ENCODE results near the gene OPHN1. TPM values are rescaled to one million over a fixed set of nuclear protein-coding genes. Genes with fewer than 3 reads are reported as not detected.

OPHN1 gene
- total and polyA plus RNA-seq, 8 donors: 0.61 to 3.5 (median 2.2) TPM

DNA sequence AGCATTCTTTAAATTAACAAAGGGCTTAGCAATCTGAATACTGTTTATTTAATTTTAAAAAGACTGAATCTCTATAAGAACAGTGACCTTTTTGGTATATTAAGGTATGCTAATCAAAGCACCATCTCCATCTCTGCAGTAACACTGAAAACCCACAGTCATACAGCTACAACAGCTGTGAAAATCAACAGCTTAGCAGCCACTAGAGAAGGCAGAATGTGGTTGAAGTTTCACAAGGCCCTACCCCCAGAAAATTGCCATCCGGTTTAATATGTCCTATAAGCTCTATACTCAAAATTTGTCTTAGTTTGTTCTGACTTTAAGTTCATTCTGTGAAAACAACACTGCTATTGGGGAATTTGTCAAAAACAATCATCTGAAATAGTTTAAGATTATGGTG lies 128.7 kb downstream of the OPHN1 start:
- H3K4me3 ChIP-seq: no peak overlapping the region
- no peaks in the 10 kb centered on the region for H3K4me1 ChIP-seq
- FAIRE-seq (no peak), ATAC-seq (no peak), DNase-seq (no peak)
- intact Hi-C loops (cut with DNase I): no loop called here
- H3K27me3 ChIP-seq: no peaks in the 10 kb centered on the region
- no peaks in the 10 kb centered on the region for H3K9me3 ChIP-seq
- 85 to 100% methylated on average over 1 of the region's 1 CpG for WGBS, 2 donors
- no peak overlapping the region for H3K27ac ChIP-seq
- H3K36me3 ChIP-seq: no peaks in the 10 kb centered on the region
- TF ChIP-seq, protein P1, sequence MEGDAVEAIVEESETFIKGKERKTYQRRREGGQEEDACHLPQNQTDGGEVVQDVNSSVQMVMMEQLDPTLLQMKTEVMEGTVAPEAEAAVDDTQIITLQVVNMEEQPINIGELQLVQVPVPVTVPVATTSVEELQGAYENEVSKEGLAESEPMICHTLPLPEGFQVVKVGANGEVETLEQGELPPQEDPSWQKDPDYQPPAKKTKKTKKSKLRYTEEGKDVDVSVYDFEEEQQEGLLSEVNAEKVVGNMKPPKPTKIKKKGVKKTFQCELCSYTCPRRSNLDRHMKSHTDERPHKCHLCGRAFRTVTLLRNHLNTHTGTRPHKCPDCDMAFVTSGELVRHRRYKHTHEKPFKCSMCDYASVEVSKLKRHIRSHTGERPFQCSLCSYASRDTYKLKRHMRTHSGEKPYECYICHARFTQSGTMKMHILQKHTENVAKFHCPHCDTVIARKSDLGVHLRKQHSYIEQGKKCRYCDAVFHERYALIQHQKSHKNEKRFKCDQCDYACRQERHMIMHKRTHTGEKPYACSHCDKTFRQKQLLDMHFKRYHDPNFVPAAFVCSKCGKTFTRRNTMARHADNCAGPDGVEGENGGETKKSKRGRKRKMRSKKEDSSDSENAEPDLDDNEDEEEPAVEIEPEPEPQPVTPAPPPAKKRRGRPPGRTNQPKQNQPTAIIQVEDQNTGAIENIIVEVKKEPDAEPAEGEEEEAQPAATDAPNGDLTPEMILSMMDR (IDR thresholded peaks at IDR 0.05): no peak

DNA sequence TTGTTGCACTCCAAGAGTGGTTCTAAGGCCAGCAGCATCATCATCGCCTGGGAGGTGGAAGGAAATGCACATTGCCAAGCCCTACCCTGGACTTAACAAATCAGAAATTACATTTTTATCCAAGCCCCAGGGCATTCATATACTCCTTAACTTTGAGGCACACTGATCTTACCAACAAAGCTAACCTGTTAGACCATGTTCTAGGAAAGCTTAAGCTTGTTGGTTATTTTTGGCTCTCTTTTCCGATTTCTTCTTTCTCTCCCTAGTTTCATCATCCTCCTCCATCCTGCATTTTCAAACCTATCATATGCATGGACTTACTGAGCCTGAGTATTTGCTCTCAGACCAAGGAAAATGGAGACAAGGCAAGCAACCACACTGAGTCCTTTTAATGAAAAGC lies 133.4 kb downstream of the OPHN1 start:
- no peak for FAIRE-seq
- TF ChIP-seq, protein P1 (IDR thresholded peaks at IDR 0.05): no peak
- no peaks in the 10 kb centered on the region for H3K4me1 ChIP-seq
- H3K27ac ChIP-seq: no peak overlapping the region
- no peak for ATAC-seq
- intact Hi-C loops (cut with DNase I): no loop called here
- H3K36me3 ChIP-seq: no peaks in the 10 kb centered on the region
- no peaks in the 10 kb centered on the region for H3K9me3 ChIP-seq
- H3K27me3 ChIP-seq: no peaks in the 10 kb centered on the region
- no peak for DNase-seq
- WGBS, 2 donors: 63 to 88% methylated on average over 2 of the region's 2 CpGs
- no peak overlapping the region for H3K4me3 ChIP-seq

DNA sequence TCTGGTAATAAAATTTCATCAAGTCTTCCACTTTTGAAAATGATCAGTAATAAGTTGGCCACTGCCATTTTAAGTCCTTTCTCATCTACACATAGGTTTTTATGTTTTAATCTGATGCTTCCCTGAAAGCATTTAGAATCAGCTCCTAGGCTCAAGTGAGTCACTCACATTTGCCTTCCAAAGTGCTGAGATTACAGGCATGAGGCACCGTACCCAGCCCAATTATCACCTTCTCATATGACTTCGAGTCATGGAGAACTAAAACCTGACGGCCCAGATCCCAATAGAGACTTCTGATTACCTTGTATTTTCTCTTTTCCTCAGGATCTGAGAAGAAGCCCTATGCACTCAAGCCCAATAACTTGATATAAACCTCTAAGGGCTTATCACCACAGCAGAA lies 140.8 kb downstream of the OPHN1 start:
- no peak for FAIRE-seq
- Histone ChIP-seq H3K27ac (no peak overlapping the region), H3K4me3 (no peak overlapping the region), H3K4me1 (no peaks in the 10 kb centered on the region), H3K27me3 (no peaks in the 10 kb centered on the region), H3K36me3 (no peaks in the 10 kb centered on the region), H3K9me3 (no peaks in the 10 kb centered on the region)
- no peak for ATAC-seq
- intact Hi-C loops (cut with DNase I): no loop called here
- DNase-seq: no peak
- TF ChIP-seq, protein P1 (IDR thresholded peaks at IDR 0.05): no peak
- 54 to 80% methylated on average over 3 of the region's 3 CpGs for WGBS, 2 donors

DNA sequence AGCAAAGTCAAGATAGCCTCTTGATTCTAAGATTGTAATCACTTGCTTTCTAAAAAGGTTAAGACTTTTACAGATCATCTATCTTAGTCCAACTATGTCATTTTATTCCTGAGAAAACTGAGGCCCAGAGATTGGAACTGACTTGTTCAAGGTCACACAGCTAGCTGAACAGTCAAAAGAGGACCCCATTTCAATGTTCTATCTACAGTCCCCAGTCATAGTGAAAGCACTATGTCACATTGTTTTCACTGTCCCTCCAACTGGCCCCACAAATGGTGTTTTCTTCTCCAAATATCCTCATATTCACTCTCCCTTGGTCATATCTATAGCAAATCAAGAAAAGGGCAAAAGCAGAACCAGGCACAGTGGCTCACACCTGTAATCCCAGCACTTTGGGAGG lies 145.2 kb downstream of the OPHN1 start:
- no peak for FAIRE-seq

DNA sequence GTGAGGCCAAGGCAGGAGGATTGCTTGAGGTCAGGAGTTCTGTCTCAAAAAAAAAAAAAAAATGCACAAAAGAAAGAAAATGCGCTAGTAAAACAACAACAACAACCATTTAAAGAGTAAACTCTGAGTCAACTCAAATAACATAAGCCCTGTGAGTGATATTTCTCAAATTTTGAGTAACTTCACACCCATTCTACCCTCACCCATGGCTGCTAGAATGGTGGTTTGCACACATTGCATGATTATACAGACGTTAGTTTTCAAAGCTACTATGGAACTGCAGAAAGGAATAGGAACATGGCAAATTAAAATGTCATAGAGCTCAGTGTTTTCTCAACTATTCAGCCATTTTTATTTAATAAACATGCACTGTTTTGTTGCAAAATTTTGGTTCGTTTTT lies 145.9 kb downstream of the OPHN1 start:
- Histone ChIP-seq H3K4me1 (no peaks in the 10 kb centered on the region), H3K9me3 (no peaks in the 10 kb centered on the region), H3K36me3 (no peaks in the 10 kb centered on the region), H3K27me3 (peaks cover 0 to 5% (median 0%) of the 10 kb centered on the region in 4 donors), H3K4me3 (no peak overlapping the region), H3K27ac (no peak overlapping the region)
- TF ChIP-seq, protein P1 (IDR thresholded peaks at IDR 0.05): no peak
- DNase-seq (no peak), FAIRE-seq (no peak), ATAC-seq (no peak)
- WGBS, 2 donors: 67 to 75% methylated on average over 3 of the region's 3 CpGs
- intact Hi-C loops (cut with DNase I): no loop called here

More for the DNA sequence above, 145.2 kb downstream of the OPHN1 start:
- Histone ChIP-seq H3K36me3 (no peaks in the 10 kb centered on the region), H3K4me3 (no peak overlapping the region), H3K27me3 (peaks cover 0 to 5% (median 0%) of the 10 kb centered on the region in 4 donors), H3K9me3 (no peaks in the 10 kb centered on the region), H3K27ac (no peak overlapping the region), H3K4me1 (no peaks in the 10 kb centered on the region)
- intact Hi-C loops (cut with DNase I): no loop called here
- DNase-seq (no peak), ATAC-seq (no peak)
- TF ChIP-seq, protein P1 (IDR thresholded peaks at IDR 0.05): no peak
